Progenitor cell of endocrine pancreas (in vitro differentiated cells): ENCODE data around the gene SCN9A. TPM values are rescaled to one million over a fixed set of nuclear protein-coding genes. Genes with fewer than 3 reads are reported as not detected.
"Not testable (repeated sequence)": the region's sequence is repeated elsewhere in the genome, so short reads cannot be mapped to it uniquely, and the experiment has no call there.

ENCODE experiments used
- DNase-seq: peaks from one replicate; pipeline ENCODE4 v3.0.0; 2021; ENCODE audit warnings: low spot score; ENCODE audit not compliant: unreplicated experiment
- H3K27ac Mint-ChIP-seq: 2 replicates; pipeline ENCODE4 v1.8.0; 2021; ENCODE audit warnings: mild to moderate bottlenecking, moderate library complexity, mixed read lengths
- H3K27me3 Mint-ChIP-seq: 2 replicates; pipeline ENCODE4 v1.8.0; 2021; ENCODE audit warnings: mixed read lengths
- H3K36me3 Mint-ChIP-seq: 2 replicates; pipeline ENCODE4 v1.8.0; 2022; ENCODE audit warnings: mixed read lengths; ENCODE audit not compliant: insufficient read depth
- H3K4me1 Mint-ChIP-seq: 2 replicates; pipeline ENCODE4 v1.8.0; 2021; ENCODE audit warnings: low read depth, mixed read lengths
- H3K4me3 Mint-ChIP-seq: 2 replicates; pipeline ENCODE4 v1.8.0; 2021; ENCODE audit warnings: low read depth, mild to moderate bottlenecking, moderate library complexity, mixed read lengths
- H3K9me3 Mint-ChIP-seq: 2 replicates; pipeline ENCODE4 v1.8.0; 2021; ENCODE audit warnings: low read depth, mixed read lengths
- total RNA-seq: library from RNA; stranded (reverse); gene quantifications from 2 replicates; pipeline ENCODE4 v1.2.1, GENCODE V29; 2021
- TF ChIP-seq, protein P1 (sequence below): fragments of 200-600 bp; sonication (generic); IDR thresholded peaks from one replicate; pipeline ENCODE4 v1.5.0; 2021; ENCODE audit warnings: antibody characterized with exemption, mild to moderate bottlenecking; ENCODE audit not compliant: unreplicated experiment

Gene SCN9A
- total RNA-seq, 1 donor from 2014 or later, result 23.7 TPM

DNA sequence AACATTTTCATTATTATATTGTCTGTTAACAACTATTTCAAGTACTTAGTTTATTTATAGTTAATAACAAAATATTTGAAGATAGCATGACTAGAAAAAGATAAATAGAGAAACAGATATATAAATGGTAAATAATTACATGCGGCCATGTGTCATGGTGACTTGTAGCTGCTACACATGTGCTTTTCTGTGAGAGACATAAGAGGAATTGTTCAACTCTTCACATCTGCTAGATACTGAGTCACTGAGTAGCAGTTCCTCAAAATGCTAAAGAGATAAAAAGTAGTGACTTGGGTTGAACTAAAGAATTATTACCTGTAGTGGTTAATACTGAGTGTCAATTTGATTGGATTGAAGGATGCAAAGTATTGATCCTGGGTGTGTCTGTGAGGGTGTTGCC lies 37.5 kb upstream of the SCN9A start:
- H3K27me3 Mint-ChIP-seq, result no peaks in the 10 kb centered on the region
- H3K9me3 Mint-ChIP-seq, result no peaks in the 10 kb centered on the region
- no peak overlapping the region for H3K27ac Mint-ChIP-seq
- TF ChIP-seq, protein P1, sequence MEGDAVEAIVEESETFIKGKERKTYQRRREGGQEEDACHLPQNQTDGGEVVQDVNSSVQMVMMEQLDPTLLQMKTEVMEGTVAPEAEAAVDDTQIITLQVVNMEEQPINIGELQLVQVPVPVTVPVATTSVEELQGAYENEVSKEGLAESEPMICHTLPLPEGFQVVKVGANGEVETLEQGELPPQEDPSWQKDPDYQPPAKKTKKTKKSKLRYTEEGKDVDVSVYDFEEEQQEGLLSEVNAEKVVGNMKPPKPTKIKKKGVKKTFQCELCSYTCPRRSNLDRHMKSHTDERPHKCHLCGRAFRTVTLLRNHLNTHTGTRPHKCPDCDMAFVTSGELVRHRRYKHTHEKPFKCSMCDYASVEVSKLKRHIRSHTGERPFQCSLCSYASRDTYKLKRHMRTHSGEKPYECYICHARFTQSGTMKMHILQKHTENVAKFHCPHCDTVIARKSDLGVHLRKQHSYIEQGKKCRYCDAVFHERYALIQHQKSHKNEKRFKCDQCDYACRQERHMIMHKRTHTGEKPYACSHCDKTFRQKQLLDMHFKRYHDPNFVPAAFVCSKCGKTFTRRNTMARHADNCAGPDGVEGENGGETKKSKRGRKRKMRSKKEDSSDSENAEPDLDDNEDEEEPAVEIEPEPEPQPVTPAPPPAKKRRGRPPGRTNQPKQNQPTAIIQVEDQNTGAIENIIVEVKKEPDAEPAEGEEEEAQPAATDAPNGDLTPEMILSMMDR, result no peak
- no peak overlapping the region for H3K4me3 Mint-ChIP-seq
- no peak for DNase-seq
- peaks cover 4% of the 10 kb centered on the region for H3K4me1 Mint-ChIP-seq
- H3K36me3 Mint-ChIP-seq, result no peaks in the 10 kb centered on the region

DNA sequence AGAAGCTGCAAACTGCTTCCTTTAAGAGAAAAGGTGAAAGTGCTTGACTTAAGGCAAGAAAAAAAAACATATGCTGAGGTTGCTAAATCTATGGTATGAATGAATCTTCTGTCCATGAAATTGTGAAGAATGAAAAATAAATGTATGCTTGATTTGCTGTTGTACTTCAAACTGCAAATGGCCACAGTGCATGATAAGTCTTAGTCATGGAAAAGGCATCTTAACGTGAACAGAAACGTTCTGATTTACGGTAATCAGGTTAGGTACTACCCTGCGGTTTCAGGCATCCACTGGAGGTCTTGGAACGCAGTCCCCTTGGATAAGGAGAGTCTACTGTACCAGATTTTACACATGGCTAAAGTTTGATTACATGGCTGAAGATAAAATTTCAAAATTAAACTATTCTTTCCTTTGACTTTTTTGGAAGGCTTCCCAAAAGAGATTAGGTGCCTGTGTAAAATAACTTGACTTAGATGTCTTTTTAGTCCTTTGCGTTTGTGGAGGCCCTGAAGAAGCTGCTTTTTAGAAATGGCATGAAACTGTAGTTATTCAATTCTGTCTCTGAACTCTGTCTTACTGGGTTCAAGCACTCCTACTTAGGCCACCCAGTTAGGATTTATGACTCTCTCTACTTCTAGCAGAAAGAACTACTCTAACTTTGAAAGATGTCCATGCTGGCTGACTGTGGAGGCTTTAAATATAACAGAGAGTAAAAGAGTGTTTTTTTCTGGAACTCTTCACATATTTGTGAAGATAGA lies 35.9 kb upstream of the SCN9A start:
- DNase-seq, result no peak
- Mint-ChIP-seq H3K36me3 (no peaks in the 10 kb centered on the region), H3K9me3 (no peaks in the 10 kb centered on the region), H3K4me3 (no peak overlapping the region), H3K4me1 (peaks cover 4% of the 10 kb centered on the region), H3K27ac (no peak overlapping the region), H3K27me3 (no peaks in the 10 kb centered on the region)
- TF ChIP-seq, protein P1, result no peak

DNA sequence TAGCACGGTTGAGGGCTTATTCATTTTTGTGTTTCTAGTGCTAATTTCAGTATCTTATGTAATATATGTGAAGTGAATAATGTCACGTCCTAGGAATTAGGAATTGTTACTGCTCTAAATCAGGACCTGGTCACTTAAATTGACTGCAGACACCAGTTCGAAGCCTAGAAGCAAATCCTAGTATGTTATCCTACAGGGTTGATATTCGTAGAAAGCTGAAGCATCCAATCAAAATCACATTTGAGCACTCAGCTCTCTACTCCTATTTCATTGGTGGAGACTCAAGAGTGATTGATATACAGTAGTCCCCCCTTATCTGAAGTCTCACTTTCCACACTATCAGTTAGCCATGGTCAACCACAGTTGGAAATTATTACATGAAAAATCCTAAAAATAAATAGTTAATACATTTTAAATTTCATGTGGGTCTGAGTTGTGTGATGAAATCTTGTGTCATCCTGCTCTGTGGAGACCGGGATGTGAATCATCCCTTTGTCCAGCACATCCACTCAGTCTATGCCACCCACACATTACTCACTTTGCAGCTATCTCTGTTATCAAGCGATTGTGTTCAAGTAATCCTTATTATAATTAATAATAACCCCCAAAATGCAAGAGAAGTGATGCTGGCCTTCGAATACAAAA lies 35.2 kb upstream of the SCN9A start:
- Mint-ChIP-seq H3K27me3 (no peaks in the 10 kb centered on the region), H3K4me3 (no peak overlapping the region), H3K27ac (no peak overlapping the region), H3K36me3 (no peaks in the 10 kb centered on the region), H3K4me1 (peaks cover 4% of the 10 kb centered on the region), H3K9me3 (no peaks in the 10 kb centered on the region)
- TF ChIP-seq, protein P1, result no peak
- DNase-seq, result no peak

DNA sequence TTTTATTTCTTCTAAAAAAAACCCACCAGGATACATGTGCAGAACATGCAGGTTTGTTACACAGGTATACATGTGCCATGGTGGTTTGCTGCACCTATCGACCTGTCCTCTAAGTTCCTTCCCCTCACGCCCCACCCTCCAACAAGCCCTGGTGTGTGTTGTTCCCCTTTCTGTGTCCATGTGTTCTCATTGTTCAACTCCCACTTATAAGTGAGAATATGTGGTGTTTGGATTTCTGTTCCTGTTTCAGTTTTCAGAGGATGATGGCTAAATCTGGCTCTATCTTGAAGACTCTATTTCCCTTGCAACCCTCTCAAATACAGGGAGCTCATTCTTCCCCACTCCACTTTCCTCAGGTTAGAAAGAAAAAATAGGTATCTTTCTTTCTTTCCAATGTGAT lies 32.0 kb upstream of the SCN9A start:
- not testable (repeated sequence) for H3K9me3 Mint-ChIP-seq, H3K4me1 Mint-ChIP-seq, DNase-seq, H3K36me3 Mint-ChIP-seq, H3K4me3 Mint-ChIP-seq, H3K27me3 Mint-ChIP-seq
- H3K27ac Mint-ChIP-seq, result peak overlapping the region; percentile 62

DNA sequence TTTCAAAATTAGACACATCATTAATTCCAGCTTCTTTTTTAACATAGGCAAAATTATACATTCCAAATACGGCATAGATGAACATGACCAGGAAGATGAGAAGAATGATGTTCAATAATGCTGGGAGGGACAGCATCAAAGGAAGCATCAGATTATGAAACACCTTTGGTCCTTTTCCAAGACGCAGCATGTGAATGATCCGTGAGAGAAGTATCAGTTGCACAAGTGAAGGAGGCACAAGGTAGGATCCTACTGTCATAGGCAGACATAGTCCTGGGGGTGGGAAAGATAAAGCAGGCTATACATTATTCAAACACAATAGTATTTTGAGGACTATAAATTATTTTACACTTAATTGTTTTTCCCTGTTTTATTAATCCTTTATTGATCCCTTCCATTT lies 30.6 kb upstream of the SCN9A start:
- no peak for DNase-seq
- no peaks in the 10 kb centered on the region for H3K9me3 Mint-ChIP-seq

More for the DNA sequence above, 30.6 kb upstream of the SCN9A start:
- TF ChIP-seq, protein P1, result no peak
- Mint-ChIP-seq H3K27ac (no peak overlapping the region), H3K27me3 (no peaks in the 10 kb centered on the region), H3K36me3 (no peaks in the 10 kb centered on the region), H3K4me1 (peaks cover 1% of the 10 kb centered on the region), H3K4me3 (no peak overlapping the region)
